ENCODE measurements around the gene CTNNA2.

The CTNNA2 gene

DNA sequence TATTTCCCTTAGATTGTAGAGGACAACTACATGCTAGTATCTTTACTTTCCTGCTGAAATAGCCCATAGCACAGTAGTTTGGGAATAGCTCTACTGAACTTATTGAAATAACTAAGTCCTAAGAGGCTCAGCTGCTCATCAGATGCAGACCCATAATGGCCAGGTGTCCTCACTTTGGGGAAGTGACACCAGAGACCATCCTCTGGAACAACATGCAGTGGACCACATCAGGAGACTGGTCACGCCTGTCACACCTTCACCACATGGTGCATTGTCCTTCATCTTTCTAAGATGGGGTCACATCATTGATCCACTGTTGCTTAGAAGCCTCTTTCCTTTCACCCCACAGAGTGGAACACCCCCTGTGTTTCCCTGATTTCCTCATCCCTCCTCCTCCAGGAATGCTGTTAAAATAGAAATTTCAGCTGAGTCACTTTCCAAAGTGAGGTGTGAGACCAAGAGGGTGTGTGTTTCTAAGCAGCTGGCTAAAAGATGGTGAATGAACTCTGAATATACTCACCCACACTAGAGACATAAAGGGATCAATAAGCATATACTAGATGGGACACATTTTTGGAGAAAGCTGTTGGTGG, 1006.9 kb downstream of the CTNNA2 start:
- no peak for DNase-seq

DNA sequence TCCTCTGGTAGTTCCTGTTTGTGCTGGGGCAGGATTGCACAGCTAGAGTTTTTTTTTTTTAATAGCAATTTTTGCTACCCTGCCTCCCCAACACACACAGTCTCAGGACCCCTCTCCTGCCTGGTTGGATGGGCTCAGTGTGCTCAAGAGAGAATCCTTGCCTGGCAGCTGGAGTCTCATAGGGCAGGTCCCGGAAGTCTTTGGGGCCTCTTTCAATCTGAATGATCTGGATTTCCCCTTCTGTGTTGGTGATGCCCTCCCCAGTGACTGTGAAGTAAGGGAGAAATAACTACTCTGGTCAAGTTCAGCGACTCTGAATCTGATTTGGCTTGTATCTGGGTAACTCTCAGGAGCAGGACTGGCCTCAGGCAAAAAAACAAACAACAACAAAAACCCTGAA, 1012.3 kb downstream of the CTNNA2 start:
- DNase-seq = no peak

DNA sequence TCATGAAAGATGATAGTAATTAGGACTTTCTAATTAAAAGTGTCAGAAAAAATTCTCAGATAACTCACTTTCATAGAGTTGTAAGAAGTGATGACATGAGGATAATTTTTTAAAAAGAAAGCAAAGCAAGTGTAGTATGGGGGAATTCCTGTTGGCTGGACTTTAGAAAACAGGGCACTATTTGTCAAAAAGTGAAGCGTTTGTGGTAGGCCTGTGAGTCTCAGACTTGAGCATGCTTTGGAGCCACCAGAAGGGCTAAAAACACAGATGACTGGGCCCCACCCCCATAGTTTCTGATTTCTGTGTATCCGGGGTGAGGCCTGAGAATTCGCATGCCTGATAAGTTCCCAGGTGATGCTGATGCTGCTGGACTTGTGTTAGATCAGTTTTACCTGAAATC, 1014.3 kb downstream of the CTNNA2 start:
- no peak for DNase-seq

DNA sequence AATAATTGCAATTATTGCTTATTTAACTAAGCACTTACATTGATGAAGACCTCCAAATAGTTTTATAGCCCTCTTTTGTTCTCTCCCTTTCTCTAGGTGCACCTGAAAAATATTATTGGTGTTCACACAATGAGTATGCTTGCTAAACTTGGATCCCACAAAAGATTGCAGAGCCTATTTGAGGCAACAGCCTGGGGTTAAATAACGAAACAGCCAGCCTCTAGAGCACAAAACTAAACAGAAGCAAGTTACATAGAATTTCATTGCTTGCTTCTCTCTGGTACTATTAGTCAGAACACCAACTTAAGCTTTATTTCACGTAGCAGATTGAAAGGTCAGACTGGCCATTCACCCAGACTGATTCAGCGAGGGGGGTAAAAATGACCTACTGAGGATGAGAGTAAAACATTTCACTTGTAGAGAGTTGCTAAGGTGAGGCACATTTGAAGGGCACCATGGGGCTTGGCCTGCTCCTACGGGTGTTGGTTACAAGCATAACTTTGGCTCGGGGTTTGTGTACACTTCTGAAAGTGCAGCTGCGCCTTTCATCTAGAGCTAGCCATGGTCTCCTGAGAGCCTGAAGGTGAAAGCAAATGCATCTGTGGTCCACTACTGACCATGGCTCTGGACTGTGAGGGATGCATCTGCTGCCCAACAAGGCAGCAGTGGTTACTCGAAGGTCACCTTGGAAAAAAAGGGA, 1016.8 kb downstream of the CTNNA2 start:
- DNase-seq = no peak

DNA sequence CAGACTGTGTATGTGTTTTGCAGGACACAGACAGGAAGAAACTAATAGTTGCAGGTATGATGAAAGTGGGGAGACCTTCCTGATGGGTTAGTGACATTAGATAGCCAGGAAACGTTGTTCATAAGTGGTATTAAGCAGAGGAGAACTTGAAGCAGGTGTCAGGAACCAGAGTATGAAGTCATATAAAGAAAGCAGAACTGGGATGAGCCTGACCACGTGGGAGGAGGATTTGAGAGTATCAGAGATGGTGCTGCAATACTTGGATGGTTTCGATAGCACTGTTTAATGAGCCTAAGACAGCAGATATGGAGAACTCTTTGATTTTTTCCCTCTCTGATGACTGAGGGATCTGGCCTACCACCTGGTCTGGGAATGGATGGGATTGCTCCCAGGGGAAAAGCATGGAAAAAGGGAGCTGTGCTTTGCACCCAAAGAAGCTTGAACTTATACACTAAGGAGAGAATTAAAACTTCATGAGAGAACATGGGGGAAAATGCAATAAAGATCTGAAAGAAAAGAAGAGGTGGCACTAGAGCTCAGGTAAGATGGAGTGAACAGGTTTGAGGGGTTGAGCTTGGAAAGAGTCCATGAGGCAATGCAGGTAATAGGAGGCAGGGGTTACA, 1017.7 kb downstream of the CTNNA2 start:
- no peak for DNase-seq

DNA sequence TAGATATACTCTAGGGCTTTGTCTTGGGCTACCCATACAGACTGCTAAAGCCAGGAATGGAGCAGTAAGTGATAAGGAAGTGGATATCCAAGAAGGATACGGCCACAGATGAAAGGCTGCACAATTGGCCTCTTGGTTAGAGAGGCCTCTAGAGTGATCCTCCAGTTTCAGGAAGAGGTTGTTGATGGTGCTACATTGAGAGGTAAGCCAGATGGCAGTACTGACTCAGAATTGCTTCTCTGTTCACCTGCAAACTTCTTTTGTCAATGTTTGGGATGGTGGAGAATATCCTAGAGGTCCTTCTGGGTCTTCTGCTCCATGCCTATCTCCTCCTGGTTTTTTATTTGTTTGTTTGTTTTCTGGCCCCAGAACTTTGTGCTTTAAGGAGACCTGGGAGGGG, 1018.5 kb downstream of the CTNNA2 start:
- no peak for DNase-seq

DNA sequence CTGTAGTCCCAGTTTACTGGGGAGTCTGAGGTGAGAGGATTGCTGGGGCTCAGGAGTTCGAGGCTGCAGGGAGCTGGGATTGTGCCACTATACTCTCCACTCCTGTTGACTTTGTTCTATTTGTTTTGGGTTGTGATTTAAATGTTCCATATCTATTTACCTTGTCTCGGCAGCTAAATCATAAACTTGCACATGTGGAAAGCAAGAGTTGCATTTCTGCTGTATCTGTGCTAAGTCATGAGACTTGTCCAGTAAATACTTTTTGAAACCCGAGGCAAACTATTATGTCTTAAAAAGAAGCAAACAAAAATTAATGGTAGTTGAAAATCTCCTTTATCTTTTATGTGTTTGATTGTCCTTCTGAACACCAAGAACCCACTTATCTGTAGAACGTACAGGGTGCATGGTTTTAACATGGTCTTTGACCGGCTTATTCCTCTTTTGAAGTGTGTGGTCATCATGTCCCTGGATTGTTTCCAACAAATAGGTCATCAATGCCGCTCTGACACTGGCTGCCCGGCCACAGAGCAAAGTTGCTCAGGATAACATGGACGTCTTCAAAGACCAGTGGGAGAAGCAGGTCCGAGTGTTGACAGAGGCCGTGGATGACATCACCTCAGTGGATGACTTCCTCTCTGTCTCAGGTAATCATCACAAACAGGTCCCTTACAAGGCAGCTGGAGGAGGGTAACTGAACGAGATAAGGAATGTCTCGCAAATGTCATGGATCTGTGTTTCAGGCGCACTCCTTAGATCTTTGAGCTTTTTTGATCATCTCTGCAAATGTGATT, 1032.8 kb downstream of the CTNNA2 start:
- no peak for DNase-seq

DNA sequence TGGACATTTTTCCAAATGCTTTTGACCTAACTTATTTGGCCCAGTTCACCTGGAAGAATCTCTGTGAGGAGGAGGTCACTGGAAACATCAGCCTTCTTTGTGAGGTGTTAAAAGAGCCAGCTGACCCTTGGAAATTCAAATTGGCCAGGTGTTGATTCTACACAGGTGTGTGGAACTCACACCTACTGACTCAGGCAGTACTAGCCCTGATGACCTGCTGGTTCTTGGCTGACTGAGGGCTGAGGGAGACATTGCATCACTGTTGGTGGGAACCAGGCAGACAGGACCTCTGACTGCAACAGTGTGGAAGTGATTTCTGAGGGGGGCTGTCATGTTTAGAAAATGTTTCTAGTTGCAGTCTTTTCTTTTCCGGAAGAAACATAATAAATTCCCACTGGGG, 1033.9 kb downstream of the CTNNA2 start:
- no peak for DNase-seq

DNA sequence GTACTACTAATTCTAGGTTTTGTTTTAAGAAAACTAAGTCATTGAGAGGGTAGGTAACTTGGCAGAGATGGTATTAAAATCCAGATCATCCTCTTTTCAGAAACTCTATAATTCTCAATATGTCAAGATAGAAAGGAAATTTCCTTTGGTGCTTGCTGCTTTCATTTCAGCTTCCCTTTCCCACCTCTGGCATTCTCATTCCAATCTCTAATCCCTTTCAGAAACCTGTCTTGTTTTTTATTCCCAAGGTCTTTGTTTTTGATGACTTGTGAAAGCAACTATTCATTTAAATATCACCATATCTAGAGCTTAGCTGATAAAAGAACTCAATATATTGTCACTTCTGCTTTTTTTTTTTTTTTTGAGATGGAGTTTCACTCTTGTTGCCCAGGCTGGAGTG, 1034.5 kb downstream of the CTNNA2 start:
- no peak for DNase-seq

DNA sequence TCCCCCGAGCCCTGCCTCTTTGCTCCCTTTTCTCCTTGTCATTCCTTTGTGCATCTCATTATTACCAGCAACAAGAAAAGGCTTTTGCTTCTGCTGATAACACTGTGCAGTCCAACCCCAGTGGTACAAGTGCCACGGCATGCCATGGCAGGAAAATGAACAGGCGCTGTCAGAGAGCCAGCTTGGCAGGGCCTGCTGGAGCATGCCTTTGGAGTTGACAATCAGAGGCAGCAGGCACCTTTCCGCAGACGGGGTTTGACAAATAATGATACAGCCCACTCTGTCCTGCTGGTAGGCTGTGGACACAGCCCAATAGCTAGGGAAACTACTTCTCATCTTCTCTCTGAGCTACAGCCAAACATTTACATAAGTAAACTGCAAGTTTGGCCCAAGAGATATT, 1035.6 kb downstream of the CTNNA2 start:
- DNase-seq = no peak

DNA sequence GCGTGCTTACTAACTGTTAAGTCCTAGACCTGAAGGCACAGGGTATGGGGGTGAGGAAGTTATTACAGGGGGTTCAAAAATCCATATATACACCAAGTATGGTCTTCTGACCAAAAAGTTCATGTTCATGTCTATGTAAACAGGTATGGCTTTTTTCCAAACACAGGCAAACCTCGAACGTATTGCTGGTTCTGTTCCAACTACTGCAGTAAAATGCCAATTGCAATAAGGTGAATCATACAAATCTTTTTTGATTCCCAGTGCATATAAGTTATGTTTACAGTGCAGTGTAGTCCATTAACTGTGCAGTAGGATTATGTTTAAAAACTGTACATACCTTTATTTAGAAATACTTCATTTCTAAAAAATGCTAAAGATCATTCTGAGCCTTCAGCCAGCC, 1037.0 kb downstream of the CTNNA2 start:
- DNase-seq = no peak

DNA sequence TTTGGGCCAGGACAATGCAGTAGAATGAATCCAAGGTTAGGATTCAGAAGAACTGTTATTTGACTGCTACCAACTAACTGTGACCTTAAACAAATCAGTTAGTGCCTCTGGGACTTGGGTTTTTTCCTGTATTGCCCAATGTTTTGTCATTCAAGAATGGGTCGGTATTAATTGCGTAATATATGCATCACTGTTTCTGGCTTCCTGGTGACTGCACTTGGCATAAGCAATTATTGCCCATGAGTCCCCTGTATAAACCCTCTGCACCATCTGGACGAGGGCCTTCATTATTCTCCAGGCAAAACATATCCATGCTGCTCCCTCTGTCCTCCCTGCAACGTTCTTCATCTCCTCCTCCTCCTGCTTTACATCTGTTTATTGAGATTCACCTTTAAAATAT, 1047.5 kb downstream of the CTNNA2 start:
- DNase-seq = no peak

DNA sequence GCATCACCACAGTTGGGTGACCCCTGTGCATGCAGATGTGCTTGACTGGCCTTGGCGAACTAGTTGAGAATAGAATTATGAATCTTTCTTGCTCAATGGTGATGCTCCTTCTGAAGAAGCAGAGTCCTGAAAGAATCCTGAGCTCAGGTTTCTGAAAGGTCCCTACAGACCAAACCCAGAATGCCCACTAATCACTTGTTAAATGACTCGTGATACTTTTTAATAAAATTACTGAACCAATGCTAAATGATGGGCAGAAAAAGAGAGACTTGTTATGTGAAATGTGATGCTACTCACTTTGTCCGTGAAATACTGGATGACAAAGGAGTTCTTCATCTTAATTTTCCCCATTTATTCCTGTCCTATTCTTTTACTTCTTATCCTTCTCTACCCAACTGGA, 1055.2 kb downstream of the CTNNA2 start:
- no peak for DNase-seq

DNA sequence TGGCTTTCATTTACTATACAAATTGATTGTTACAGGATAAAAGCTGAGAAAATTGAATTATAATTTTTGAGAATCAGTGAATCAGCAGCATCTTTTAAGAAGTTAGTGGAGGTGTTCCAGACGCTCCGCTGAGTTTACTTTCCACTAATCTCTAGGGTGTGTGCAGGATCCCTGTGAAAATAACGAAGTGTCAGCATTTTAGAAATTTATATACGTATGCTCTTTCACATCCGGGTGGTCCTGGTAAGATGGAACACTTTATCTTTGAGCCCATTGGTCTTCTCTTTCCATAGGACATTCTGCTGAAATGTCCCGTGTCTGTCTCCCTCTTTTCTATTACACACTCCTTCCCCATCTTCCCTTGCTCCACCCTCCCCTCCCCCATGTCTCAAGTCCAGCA, 1060.3 kb downstream of the CTNNA2 start:
- no peak for DNase-seq

DNA sequence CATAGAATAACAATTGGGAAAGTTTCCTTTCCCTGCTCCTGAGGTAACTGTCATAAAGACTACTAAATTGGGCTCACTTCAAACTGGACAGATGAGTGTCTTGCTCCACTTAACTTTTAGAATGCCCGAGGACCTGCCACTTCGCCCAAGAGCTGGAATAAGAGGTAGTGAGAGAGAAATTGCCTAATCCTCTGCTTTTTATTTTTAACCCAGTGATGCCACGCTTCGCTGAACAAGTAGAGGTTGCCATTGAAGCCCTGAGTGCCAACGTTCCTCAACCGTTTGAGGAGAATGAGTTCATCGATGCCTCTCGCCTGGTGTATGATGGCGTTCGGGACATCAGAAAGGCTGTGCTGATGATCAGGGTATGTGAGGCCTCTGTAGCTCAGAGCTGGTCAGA, 1061.1 kb downstream of the CTNNA2 start:
- no peak for DNase-seq

DNA sequence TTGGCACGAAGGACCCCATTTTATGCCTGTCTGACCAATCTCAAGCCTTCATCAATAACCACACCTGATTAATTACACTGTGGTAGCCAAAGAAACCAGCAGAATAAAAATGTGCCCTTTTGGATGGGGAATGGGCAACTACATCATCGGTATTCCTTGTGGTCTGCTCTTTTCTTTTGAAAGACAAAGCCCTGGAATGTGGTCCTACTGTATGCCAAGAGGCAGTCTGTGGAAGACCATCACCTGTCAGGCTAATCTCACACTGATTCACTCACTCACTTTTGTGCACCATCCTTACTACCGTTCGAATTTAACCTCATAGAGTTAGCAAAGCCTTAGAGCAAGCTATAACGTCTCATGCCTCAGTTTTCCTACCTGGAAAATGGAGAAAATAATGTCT, 1066.9 kb downstream of the CTNNA2 start:
- DNase-seq = no peak

DNA sequence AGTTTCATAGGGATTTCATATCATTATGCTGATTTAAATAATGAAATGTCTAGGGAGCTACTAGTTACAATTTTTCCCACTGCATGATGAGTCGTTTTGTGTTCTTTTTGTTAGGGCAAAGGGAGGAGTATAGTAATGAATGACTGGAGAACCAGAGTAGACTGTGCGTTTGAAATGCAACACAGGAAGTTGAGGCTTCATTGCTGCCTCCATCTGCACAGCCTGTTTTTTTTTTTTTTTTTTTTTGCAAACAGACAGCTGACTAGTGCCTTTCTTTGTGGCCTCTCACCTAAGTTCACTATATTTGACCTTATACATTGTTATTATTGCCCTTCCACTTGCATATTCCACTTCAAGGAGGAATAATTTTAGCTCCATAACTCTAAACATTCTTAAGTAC, 1078.4 kb downstream of the CTNNA2 start:
- DNase-seq = no peak

DNA sequence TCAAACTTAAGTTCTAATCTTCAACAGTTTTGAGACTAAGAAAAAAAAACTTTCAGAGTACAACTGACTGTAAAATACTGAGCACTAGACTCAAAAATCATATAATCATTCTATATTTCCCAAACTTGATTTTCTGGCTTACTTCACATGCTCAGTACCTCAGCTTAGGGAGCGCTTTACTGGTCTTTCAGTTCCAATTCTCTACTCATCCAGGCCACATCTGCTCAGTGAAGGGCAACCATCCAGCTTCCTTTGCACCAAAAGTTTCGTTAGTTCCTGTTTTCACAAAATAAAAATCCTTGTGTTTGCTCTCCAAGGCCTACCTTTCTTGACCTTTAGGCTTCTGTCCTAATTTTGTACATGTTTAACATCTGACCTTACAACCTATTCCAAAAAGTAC, 1079.3 kb downstream of the CTNNA2 start:
- DNase-seq = no peak

DNA sequence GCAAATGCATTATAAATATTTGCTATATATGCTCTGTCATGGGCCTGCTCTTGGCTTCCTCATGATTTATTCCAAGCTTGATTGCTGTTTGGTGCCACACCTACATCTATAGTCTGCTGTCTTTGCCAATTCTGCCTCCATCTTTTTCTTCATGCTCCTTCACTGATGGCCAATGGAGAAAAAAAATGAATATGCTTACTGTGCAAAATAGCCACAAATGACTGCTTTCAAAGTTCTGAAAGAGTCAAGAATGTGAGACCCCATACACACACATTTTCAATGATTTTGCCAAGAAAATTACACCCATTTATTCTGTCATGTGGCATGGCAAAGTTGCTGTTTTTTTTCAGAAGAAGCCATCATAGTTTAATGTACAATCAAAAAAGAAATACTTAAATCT, 1097.3 kb downstream of the CTNNA2 start:
- DNase-seq = no peak

DNA sequence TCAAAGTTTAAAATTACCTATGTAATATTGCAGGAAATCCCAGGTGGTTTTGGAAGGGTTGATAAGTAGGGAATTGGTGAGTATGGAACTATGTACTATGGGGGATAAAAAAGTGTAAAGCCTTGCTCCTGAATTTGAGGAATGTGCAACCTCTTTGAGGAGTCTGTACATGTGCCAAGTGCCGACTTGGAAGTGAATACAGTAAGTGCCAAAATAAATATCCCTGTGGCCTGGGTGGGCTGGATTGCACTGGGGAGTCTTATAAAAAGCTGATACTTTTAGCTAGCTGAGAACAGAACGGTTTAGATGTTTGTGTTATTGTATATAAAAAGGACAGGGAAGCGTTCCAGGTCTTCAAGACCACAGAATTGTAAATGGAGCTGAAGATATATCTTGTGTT, 1108.8 kb downstream of the CTNNA2 start:
- DNase-seq = peak; percentile 17

DNA sequence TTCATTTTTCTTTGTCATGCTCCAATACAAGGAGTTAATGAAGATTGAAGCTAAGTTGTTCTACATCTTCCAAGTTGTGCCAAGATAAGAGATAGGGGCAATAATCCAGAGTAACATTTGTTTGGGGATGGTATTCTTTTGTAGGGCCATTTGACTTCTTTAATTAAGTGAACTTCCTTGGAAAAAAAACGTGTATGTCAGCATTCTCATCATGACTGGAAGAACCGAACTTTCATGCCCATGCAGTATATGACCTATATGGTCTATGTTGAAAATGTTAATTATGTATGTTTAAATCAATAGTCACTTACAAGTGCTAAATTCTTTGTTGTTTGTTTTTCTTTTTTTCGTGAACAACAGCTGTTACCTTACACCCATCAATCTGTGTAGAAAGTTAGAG, 1111.2 kb downstream of the CTNNA2 start:
- no peak for DNase-seq

DNA sequence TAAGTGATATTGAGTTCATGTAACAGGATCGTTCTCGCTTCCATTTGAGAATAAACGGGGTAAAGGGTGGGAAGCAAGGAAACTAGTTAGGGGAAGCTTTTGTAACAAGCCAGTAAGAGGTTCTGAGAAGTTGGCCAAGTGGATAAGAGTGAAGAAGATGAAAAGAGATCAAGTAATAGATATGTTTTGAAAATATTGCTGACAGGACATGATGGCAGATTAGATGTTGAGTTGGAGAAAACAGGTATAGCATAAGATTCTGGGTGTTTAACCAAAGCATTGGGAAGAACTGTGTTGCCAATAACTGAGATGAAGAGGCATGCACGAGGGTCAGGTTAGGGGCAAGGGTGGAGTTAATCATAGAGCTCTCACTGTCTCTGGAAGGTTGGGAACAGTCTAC, 1121.7 kb downstream of the CTNNA2 start:
- no peak for DNase-seq

DNA sequence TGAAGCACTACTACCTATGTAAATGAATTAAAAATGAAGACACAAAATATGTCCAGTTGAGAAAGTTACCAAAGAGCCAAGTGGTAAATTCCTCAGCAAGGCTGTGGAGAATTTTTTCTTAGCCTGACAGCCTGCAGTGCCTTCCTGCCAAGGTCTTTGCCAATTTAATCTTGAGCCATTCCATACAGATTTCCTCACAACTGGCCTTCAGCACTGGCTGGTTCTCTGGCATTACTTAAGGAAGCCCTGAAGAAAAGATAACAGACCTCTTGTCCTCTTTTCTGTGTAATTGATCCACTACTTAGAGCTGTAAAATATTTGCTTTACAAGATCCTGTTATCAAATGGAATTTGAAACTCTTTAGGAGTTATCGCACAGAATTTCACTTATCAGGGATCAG, 1125.9 kb downstream of the CTNNA2 start:
- no peak for DNase-seq

DNA sequence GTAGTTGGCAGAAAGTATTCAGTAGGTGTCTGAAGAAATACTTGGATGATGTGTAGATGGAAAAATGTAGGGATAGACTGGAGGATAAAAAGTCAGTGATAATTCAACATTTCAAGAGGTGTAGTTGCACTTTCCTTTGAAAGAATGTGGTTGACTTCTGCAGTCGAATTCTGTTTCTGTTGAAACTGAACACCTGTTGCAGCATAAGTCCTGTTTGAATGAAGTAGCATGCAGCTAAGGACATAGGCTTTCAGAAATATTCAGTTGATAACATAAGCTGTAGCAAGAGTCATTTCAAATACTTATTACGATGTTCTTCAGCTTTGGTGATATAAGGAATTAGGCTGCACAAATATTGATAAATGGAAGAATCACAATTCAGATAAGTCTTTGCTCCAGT, 1129.6 kb downstream of the CTNNA2 start:
- DNase-seq = no peak
